ENCODE measurements around the gene RPS3.

Gene RPS3

GRCh38 chr11:75439495-75440120, 40.3 kb downstream of the RPS3 start:
- intact Hi-C loops (cut with DNase I; ENCODE audit: low total_unique reads): loop anchor here (10.0 kb wide), 1 partner anchor 45 kb away; the partner anchor contains the start of gene RPS3
- H3K4me1 ChIP-seq: no peaks in the 10 kb centered on the region
- peaks cover 0 to 23% (median 0%) of the 10 kb centered on the region in 3 donors for H3K36me3 ChIP-seq
- H3K4me3 ChIP-seq: no peak overlapping the region
- H3K27me3 ChIP-seq: no peaks in the 10 kb centered on the region
- TF ChIP-seq, protein P1, sequence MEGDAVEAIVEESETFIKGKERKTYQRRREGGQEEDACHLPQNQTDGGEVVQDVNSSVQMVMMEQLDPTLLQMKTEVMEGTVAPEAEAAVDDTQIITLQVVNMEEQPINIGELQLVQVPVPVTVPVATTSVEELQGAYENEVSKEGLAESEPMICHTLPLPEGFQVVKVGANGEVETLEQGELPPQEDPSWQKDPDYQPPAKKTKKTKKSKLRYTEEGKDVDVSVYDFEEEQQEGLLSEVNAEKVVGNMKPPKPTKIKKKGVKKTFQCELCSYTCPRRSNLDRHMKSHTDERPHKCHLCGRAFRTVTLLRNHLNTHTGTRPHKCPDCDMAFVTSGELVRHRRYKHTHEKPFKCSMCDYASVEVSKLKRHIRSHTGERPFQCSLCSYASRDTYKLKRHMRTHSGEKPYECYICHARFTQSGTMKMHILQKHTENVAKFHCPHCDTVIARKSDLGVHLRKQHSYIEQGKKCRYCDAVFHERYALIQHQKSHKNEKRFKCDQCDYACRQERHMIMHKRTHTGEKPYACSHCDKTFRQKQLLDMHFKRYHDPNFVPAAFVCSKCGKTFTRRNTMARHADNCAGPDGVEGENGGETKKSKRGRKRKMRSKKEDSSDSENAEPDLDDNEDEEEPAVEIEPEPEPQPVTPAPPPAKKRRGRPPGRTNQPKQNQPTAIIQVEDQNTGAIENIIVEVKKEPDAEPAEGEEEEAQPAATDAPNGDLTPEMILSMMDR (IDR thresholded peaks at IDR 0.05): no peak
- no peak for DNase-seq
- H3K27ac ChIP-seq: no peak overlapping the region
- no peaks in the 10 kb centered on the region for H3K9me3 ChIP-seq

DNA sequence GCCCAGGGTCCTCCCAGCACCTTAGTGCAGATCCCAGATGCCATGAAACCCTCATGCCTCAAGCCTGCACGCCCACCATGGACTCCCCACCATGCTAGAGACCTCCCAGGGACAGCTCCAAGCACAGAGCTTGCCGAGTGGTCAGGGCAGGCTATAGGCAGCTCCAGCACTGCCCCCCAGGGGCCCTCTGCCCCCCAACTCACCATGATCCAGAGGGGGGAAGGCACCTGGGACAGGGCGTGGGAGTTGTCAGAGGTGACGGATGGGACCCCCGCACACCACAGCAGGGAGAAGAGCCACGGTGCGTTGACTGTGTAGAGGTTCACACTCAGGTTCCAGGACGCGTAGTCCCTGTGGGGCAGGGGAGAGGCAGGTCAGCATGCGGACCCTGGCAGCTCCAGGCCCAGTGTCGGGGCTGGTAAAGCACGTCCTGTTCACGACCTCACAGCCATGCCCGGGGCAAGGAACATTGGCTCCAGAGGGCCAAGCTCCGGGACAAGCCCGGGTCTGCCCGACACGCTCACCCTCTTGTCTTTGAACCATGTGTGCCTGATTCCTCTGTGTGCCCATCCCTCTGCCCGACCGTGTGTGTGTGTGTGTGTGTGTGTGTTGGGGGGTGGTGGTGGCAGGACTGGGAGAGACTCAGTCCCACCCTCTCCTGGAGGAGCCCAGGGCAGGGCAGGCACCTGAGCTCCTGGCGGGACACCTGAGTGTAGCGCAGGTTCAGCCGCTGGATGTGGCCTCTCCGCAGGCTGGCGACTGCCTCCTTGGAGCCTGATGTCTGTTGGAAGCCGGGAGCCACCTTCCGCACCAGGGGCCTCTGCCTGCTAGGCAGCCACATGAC, 41.9 kb downstream of the RPS3 start:
- no peak for DNase-seq
- Histone ChIP-seq H3K9me3 (no peaks in the 10 kb centered on the region), H3K36me3 (peaks cover 0 to 16% (median 0%) of the 10 kb centered on the region in 3 donors), H3K27me3 (no peaks in the 10 kb centered on the region), H3K4me1 (no peaks in the 10 kb centered on the region), H3K27ac (no peak overlapping the region), H3K4me3 (no peak overlapping the region)
- TF ChIP-seq, protein P1 (IDR thresholded peaks at IDR 0.05): no peak
- intact Hi-C loops (cut with DNase I; ENCODE audit: low total_unique reads): loop anchor here (10.0 kb wide), 1 partner anchor 46 kb away; the partner anchor contains the start of gene RPS3

- TF ChIP-seq, protein P1 (IDR thresholded peaks at IDR 0.05): no peak
- intact Hi-C loops (cut with DNase I; ENCODE audit: low total_unique reads): loop anchor here (10.0 kb wide), 1 partner anchor 47 kb away; the partner anchor contains the start of gene RPS3
- no peak for DNase-seq
Measured at GRCh38 chr11:75441804-75442132, 42.5 kb downstream of the RPS3 start.

GRCh38 chr11:75442161-75442885, 43.0 kb downstream of the RPS3 start:
- H3K27ac ChIP-seq: no peak overlapping the region
- intact Hi-C loops (cut with DNase I; ENCODE audit: low total_unique reads): loop anchor here (10.0 kb wide), 1 partner anchor 48 kb away; the partner anchor contains the start of gene RPS3
- DNase-seq: no peak

More at GRCh38 chr11:75441804-75442132, 42.5 kb downstream of the RPS3 start:
- Histone ChIP-seq H3K4me3 (no peak overlapping the region), H3K27ac (no peak overlapping the region), H3K36me3 (peaks cover 0 to 16% (median 0%) of the 10 kb centered on the region in 3 donors), H3K9me3 (no peaks in the 10 kb centered on the region), H3K4me1 (no peaks in the 10 kb centered on the region), H3K27me3 (no peaks in the 10 kb centered on the region)

GRCh38 chr11:75443043-75443442, 43.7 kb downstream of the RPS3 start:
- Histone ChIP-seq H3K4me3 (no peak overlapping the region), H3K4me1 (no peaks in the 10 kb centered on the region), H3K36me3 (peaks cover 0 to 16% (median 0%) of the 10 kb centered on the region in 3 donors), H3K9me3 (no peaks in the 10 kb centered on the region), H3K27me3 (no peaks in the 10 kb centered on the region), H3K27ac (no peak overlapping the region)
- no peak for DNase-seq
- TF ChIP-seq, protein P1 (IDR thresholded peaks at IDR 0.05): no peak
- intact Hi-C loops (cut with DNase I; ENCODE audit: low total_unique reads): loop anchor here (10.0 kb wide), 1 partner anchor 48 kb away; the partner anchor contains the start of gene RPS3

More at GRCh38 chr11:75442161-75442885, 43.0 kb downstream of the RPS3 start:
- Histone ChIP-seq H3K4me3 (no peak overlapping the region), H3K4me1 (no peaks in the 10 kb centered on the region), H3K9me3 (no peaks in the 10 kb centered on the region), H3K36me3 (peaks cover 0 to 16% (median 0%) of the 10 kb centered on the region in 3 donors), H3K27me3 (no peaks in the 10 kb centered on the region)
- TF ChIP-seq, protein P1 (IDR thresholded peaks at IDR 0.05): no peak

Measured in tibial artery (tissue), 4 donors.